Fibroblast of lung (primary cell): ENCODE results near the gene CD109.
"Not testable (repeated sequence)": the region's sequence is repeated elsewhere in the genome, so short reads cannot be mapped to it uniquely, and the experiment has no call there.

Experiments
- EZH2 ChIP-seq: IDR thresholded peaks from 2 replicates; pipeline ENCODE4 v1.5.1; 2012; ENCODE audit warnings: low read length, control low read depth, mild to moderate bottlenecking; ENCODE audit errors: missing control alignments
- TF ChIP-seq, protein P1 (sequence below), 2 donors: IDR thresholded peaks in 1 of 2; conservative IDR thresholded peaks in 1 of 2; 1 replicate in 1 of 2; 2 replicates in 1 of 2; pipeline ENCODE4 v1.5.1; 2011 to 2012; ENCODE audit warnings: low read length in 2 of 2, control low read depth in 1 of 2, inconsistent platforms in 1 of 2, low read depth in 1 of 2, mild to moderate bottlenecking in 1 of 2

DNA sequence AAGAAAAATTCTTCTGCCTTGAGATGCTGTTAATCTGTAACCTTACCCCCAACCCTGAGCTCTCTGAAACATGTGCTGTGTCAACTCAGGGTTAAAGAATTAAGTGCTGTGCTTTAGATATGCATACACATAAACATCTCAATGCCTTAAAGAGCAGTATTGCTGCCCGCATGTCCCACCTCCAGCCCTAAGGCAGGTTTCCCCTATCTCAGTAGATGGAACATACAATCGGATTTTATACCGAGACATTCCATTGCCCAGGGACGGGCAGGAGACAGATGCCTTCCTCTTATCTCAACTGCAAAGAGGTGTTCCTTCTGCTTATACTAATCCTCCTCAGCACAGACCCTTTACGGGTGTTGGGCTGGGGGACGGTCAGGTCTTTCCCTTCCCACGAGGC, 109.2 kb downstream of the CD109 start:
- TF ChIP-seq, protein P1, sequence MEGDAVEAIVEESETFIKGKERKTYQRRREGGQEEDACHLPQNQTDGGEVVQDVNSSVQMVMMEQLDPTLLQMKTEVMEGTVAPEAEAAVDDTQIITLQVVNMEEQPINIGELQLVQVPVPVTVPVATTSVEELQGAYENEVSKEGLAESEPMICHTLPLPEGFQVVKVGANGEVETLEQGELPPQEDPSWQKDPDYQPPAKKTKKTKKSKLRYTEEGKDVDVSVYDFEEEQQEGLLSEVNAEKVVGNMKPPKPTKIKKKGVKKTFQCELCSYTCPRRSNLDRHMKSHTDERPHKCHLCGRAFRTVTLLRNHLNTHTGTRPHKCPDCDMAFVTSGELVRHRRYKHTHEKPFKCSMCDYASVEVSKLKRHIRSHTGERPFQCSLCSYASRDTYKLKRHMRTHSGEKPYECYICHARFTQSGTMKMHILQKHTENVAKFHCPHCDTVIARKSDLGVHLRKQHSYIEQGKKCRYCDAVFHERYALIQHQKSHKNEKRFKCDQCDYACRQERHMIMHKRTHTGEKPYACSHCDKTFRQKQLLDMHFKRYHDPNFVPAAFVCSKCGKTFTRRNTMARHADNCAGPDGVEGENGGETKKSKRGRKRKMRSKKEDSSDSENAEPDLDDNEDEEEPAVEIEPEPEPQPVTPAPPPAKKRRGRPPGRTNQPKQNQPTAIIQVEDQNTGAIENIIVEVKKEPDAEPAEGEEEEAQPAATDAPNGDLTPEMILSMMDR (conservative IDR thresholded peaks at IDR 0.05 in 1 of 2, IDR thresholded peaks at IDR 0.05 in 1 of 2; ENCODE audit: low read depth in 1 of 2, low read length in 2 of 2): not testable (repeated sequence)
- TF ChIP-seq EZH2: not testable (repeated sequence)
